ENCODE data around the gene PIGS. TPM values are rescaled to one million over a fixed set of nuclear protein-coding genes. Genes with fewer than 3 reads are reported as not detected.
"Not testable (repeated sequence)": the region's sequence is repeated elsewhere in the genome, so short reads cannot be mapped to it uniquely, and the experiment has no call there.

PIGS gene
- polyA plus RNA-seq (ENCODE audit: low read depth in 6 of 6) = 10 to 100 TPM; 31.3 to 61.7 (median 46.0) TPM

GRCh38 chr17:28571361-28572122 is at the start of gene PIGS:
PIGS (minus strand) TSS chr17:28571524; CDS start chr17:28571496, 28 bp downstream.
- ATAC-seq (ENCODE audit: low read depth in 2 of 2) = peak; percentile 89 to 92
- no peaks in the 10 kb centered on the region for H3K27me3 Mint-ChIP-seq
- H3K27ac Mint-ChIP-seq = peak within 1 kb of the TSS; percentile 88 to 96 (median 94)
- peaks cover 51 to 68% (median 63%) of the 10 kb centered on the region in 3 donors for H3K4me1 Mint-ChIP-seq
- peak within 1 kb of the TSS; percentile 92 to 99 (median 96) for H3K4me3 Mint-ChIP-seq
- no peaks in the 10 kb centered on the region for H3K9me3 Mint-ChIP-seq
- peak; percentile 89 for DNase-seq
- H3K36me3 Mint-ChIP-seq = peaks cover 0 to 4% of the 10 kb centered on the region in 2 donors

GRCh38 chr17:28620010-28620409 is 48.7 kb upstream of the PIGS start:
- no peak overlapping the region for H3K4me3 Mint-ChIP-seq
- peaks cover 38 to 40% of the 10 kb centered on the region in 2 donors for H3K36me3 Mint-ChIP-seq
- DNase-seq (no peak), ATAC-seq (ENCODE audit: low read depth in 2 of 2) (no peak)
- H3K4me1 Mint-ChIP-seq = peaks cover 6 to 15% (median 14%) of the 10 kb centered on the region in 3 donors
- H3K27me3 Mint-ChIP-seq = no peaks in the 10 kb centered on the region
- H3K27ac Mint-ChIP-seq = peak overlapping the region in 2 of 6 donors; percentile 21 to 38
- H3K9me3 Mint-ChIP-seq = peaks cover 0 to 2% (median 0%) of the 10 kb centered on the region in 7 donors

DNA sequence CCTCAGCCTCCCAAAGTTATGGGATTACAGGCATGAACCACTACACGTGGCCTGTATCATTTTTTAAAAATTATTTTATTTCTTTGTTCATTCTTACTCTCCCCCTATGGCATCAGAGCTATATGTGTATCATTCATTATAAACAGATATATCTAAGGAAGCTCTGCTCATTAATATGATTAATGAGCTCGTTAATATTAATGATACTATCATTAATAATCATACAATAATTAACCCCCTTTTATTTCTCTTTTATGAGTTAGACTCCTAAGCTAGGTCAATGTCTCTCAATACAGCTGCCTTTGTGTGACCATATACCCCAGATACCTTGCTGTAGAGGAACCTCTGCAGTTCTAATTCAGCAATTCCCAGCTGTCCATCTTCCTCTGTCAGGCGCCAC is 47.1 kb upstream of the PIGS start:
- Mint-ChIP-seq H3K4me1 (peaks cover 13 to 29% (median 25%) of the 10 kb centered on the region in 3 donors), H3K36me3 (peaks cover 32 to 42% of the 10 kb centered on the region in 2 donors), H3K4me3 (no peak overlapping the region), H3K27me3 (no peaks in the 10 kb centered on the region), H3K9me3 (peaks cover 0 to 2% (median 0%) of the 10 kb centered on the region in 7 donors), H3K27ac (peak overlapping the region in 1 of 6 donors; percentile 76)
- ATAC-seq (ENCODE audit: low read depth in 2 of 2) = no peak
- no peak for DNase-seq

DNA sequence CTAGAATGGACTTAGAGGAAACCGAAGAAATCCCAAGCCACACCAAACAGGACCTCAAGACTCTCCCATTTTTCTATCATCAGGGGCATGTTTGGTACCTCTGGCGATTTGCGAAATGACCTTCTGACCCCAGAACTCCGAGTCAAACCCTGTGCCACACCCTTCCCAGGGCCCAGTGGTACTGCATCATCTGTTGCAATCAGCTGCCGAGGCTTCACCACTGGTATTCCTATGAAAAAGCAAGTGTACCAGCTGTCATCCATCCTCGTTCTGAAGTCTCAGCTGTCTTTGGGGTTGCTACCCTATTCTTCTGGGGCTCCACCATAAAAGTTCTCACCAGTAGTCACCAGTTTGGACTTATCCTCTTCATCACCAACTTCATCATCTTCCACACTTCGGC is 45.0 kb upstream of the PIGS start:
- Mint-ChIP-seq H3K27ac (peak overlapping the region in 4 of 6 donors; percentile 24 to 79 (median 68)), H3K4me3 (no peak overlapping the region), H3K36me3 (peaks cover 23 to 29% of the 10 kb centered on the region in 2 donors), H3K9me3 (peaks cover 0 to 2% (median 0%) of the 10 kb centered on the region in 7 donors), H3K4me1 (peaks cover 23 to 43% (median 39%) of the 10 kb centered on the region in 3 donors), H3K27me3 (no peaks in the 10 kb centered on the region)
- no peak for DNase-seq
- no peak for ATAC-seq (ENCODE audit: low read depth in 2 of 2)

DNA sequence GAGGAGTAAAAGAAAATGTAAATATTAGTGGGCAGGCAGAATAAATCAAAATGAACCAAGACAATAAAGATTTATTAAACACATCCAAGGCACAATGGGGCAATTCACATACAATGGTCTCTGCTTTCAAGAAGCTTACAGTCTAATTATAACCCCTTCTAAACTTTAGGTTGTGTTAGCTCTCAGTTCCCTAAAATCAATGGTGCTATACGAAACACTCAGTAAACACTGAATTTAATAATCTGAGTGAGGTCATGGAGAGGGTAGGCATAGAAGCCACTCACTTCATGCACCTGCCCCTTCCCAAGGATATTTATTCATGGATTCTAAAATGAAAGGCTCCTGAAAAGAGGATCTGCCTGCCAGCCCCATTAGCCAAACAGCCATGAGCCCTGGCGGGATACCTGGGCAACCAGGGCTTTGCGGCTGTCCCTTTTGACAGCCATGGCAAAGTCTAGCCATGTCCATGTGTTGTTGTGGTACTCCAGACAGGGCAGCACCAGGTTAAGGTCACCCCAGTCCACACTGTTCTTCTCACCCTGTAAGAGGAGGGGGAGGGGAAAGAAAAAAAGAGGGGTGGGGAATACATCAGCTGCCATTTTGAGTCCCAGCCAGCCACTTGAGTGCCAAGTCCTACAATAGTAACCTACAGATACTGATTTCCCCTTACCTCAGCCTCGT is 44.1 kb upstream of the PIGS start:
- Mint-ChIP-seq H3K27ac (peak overlapping the region in 2 of 6 donors; percentile 15 to 78), H3K4me3 (no peak overlapping the region), H3K36me3 (peaks cover 23 to 29% of the 10 kb centered on the region in 2 donors), H3K27me3 (no peaks in the 10 kb centered on the region), H3K9me3 (peaks cover 0 to 2% (median 0%) of the 10 kb centered on the region in 7 donors), H3K4me1 (peaks cover 23 to 43% (median 39%) of the 10 kb centered on the region in 3 donors)
- peak; percentile 69 to 73 for ATAC-seq (ENCODE audit: low read depth in 2 of 2)
- no peak for DNase-seq

- H3K9me3 Mint-ChIP-seq = peaks cover 0 to 2% (median 0%) of the 10 kb centered on the region in 7 donors
- H3K4me3 Mint-ChIP-seq = peak within 1 kb of the TSS in 2 of 8 donors; percentile 32 to 72
- DNase-seq = no peak
- H3K4me1 Mint-ChIP-seq = peaks cover 23 to 43% (median 39%) of the 10 kb centered on the region in 3 donors
- H3K27ac Mint-ChIP-seq = peak within 1 kb of the TSS in 4 of 6 donors; percentile 32 to 73 (median 58)
- no peaks in the 10 kb centered on the region for H3K27me3 Mint-ChIP-seq
- no peak for ATAC-seq (ENCODE audit: low read depth in 2 of 2)
- peaks cover 18 to 25% of the 10 kb centered on the region in 2 donors for H3K36me3 Mint-ChIP-seq
Measured at GRCh38 chr17:28613931-28614381, 42.6 kb upstream of the PIGS start, which contains the start of gene RSKR. RSKR (minus strand) TSS chr17:28614185; CDS start chr17:28614161, 24 bp downstream.

- no peaks in the 10 kb centered on the region for H3K27me3 Mint-ChIP-seq
- ATAC-seq (ENCODE audit: low read depth in 2 of 2) = peak; percentile 37 to 56
- peak overlapping the region in 2 of 6 donors; percentile 32 to 51 for H3K27ac Mint-ChIP-seq
- H3K9me3 Mint-ChIP-seq = peaks cover 0 to 2% (median 0%) of the 10 kb centered on the region in 7 donors
- peaks cover 23 to 43% (median 39%) of the 10 kb centered on the region in 3 donors for H3K4me1 Mint-ChIP-seq
- peaks cover 14 to 20% of the 10 kb centered on the region in 2 donors for H3K36me3 Mint-ChIP-seq
- peak; percentile 40 for DNase-seq
- H3K4me3 Mint-ChIP-seq = peak overlapping the region in 1 of 8 donors; percentile 72
Measured at GRCh38 chr17:28612936-28613872, 41.9 kb upstream of the PIGS start.

- peak overlapping the region in 4 of 6 donors; percentile 32 to 92 (median 60) for H3K27ac Mint-ChIP-seq
- no peak for DNase-seq
- peak overlapping the region in 3 of 8 donors; percentile 23 to 45 (median 26) for H3K4me3 Mint-ChIP-seq
- peaks cover 23 to 43% (median 39%) of the 10 kb centered on the region in 3 donors for H3K4me1 Mint-ChIP-seq
- H3K27me3 Mint-ChIP-seq = no peaks in the 10 kb centered on the region
- ATAC-seq (ENCODE audit: low read depth in 2 of 2) = peak; percentile 48 to 58
- H3K9me3 Mint-ChIP-seq = peaks cover 0 to 2% (median 0%) of the 10 kb centered on the region in 7 donors
- peaks cover 14 to 20% of the 10 kb centered on the region in 2 donors for H3K36me3 Mint-ChIP-seq
Measured at GRCh38 chr17:28612531-28612930, 41.2 kb upstream of the PIGS start.

DNA sequence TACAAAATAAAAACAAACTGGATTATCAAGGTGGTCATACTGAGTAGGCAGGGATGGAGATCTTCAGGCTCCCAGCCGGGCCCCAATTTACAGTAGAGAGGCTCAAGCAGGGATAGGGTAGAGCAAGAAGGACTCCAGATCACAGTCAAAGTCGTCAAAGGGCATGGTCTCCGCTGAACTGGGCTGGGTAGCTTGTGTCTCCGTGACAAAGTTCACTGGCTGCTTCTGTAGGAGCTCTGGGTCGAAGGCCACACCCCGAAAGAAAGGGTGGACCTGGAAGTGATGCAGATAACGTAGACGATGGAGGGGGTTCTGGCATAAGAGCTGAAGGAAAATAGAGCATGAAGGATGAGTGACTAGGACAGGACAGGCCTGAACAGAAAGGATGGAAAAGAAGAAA is 39.1 kb upstream of the PIGS start:
- H3K4me1 Mint-ChIP-seq = peaks cover 20 to 32% (median 28%) of the 10 kb centered on the region in 3 donors
- H3K9me3 Mint-ChIP-seq = no peaks in the 10 kb centered on the region
- H3K27ac Mint-ChIP-seq = peak overlapping the region in 2 of 6 donors; percentile 23 to 88
- DNase-seq = no peak
- ATAC-seq (ENCODE audit: low read depth in 2 of 2) = no peak
- H3K36me3 Mint-ChIP-seq = peaks cover 0 to 7% of the 10 kb centered on the region in 2 donors
- no peaks in the 10 kb centered on the region for H3K27me3 Mint-ChIP-seq
- no peak overlapping the region for H3K4me3 Mint-ChIP-seq

GRCh38 chr17:28604031-28604430 is 32.7 kb upstream of the PIGS start:
- not testable (repeated sequence) for H3K36me3 Mint-ChIP-seq; H3K27ac Mint-ChIP-seq; H3K4me1 Mint-ChIP-seq; DNase-seq; ATAC-seq (ENCODE audit: low read depth in 2 of 2); H3K9me3 Mint-ChIP-seq; H3K27me3 Mint-ChIP-seq; H3K4me3 Mint-ChIP-seq

DNA sequence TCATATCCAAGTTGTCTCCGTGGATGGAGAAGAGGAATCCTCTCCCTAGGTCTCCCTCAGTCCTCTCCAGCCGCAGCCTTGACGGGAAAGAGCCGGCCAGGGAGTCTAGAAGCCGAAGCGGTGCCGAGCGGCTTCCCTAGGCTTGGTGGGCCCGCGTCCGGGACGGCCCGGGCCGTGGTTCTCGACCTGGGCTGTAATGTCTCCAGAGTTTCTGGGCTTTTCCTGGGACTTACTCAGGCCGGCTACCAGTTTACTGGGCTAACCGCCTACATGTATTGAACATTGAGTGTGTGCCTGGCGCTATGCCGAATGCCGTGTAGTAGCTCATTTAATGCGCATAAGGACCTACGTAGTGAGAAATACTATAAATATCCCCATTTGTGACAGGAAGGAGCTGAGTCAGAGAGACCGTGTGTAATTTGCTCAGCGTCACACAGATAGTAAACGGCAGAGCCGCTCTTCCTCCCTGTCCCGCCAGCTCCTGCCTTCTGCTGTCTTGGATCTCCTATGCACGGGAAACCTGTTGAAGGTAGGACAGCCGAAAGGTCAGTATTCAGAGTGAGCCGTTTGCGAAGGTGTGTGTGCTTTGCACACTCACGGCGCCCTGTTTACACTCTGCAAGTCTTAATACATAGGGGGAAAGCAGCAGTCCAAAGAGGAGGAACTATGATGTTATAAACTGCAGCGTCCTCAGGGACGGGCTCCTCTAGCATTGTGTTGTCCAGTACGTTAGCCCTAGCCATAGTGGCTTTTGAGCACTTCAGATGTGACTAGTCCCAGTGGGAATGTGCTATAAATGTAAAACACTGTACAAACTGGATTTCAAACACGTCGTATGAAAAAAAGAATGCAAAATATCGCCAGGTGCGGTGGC is 28.2 kb upstream of the PIGS start:
- H3K27me3 Mint-ChIP-seq = no peaks in the 10 kb centered on the region
- DNase-seq (peak; percentile 51), ATAC-seq (ENCODE audit: low read depth in 2 of 2) (peak; percentile 53 to 59)
- peak overlapping the region; percentile 91 to 98 (median 96) for H3K27ac Mint-ChIP-seq
- no peaks in the 10 kb centered on the region for H3K9me3 Mint-ChIP-seq
- peak overlapping the region; percentile 87 to 96 (median 94) for H3K4me3 Mint-ChIP-seq
- peaks cover 22 to 26% (median 24%) of the 10 kb centered on the region in 3 donors for H3K4me1 Mint-ChIP-seq
- no peaks in the 10 kb centered on the region for H3K36me3 Mint-ChIP-seq

Measured in naive B cell (primary cell).